T-helper 1 cell treated with Interleukin-12 subunit alpha and Interleukin-12 subunit beta and Interleukin-4 antibody, amounts not matched to agents 30 μg/mL and 1 μg/mL, for 36 hours (primary cell): ENCODE results near the gene ANKLE1.

Source experiments
- H3K27ac Mint-ChIP-seq: one replicate; pipeline ENCODE4 v1.8.0; 2021; ENCODE audit warnings: mild to moderate bottlenecking, mixed read lengths
- H3K27me3 Mint-ChIP-seq: one replicate; pipeline ENCODE4 v1.8.0; 2021; ENCODE audit warnings: low read depth, mixed read lengths
- H3K36me3 Mint-ChIP-seq: one replicate; pipeline ENCODE4 v1.8.0; 2021; ENCODE audit warnings: low read depth, mixed read lengths
- H3K4me1 Mint-ChIP-seq: one replicate; pipeline ENCODE4 v1.8.0; 2021; ENCODE audit warnings: low read depth, mixed read lengths
- H3K4me3 Mint-ChIP-seq: one replicate; pipeline ENCODE4 v1.8.0; 2021; ENCODE audit warnings: mild to moderate bottlenecking, moderate library complexity, mixed read lengths
- H3K9me3 Mint-ChIP-seq: one replicate; pipeline ENCODE4 v1.8.0; 2021; ENCODE audit warnings: mixed read lengths

Gene ANKLE1

DNA sequence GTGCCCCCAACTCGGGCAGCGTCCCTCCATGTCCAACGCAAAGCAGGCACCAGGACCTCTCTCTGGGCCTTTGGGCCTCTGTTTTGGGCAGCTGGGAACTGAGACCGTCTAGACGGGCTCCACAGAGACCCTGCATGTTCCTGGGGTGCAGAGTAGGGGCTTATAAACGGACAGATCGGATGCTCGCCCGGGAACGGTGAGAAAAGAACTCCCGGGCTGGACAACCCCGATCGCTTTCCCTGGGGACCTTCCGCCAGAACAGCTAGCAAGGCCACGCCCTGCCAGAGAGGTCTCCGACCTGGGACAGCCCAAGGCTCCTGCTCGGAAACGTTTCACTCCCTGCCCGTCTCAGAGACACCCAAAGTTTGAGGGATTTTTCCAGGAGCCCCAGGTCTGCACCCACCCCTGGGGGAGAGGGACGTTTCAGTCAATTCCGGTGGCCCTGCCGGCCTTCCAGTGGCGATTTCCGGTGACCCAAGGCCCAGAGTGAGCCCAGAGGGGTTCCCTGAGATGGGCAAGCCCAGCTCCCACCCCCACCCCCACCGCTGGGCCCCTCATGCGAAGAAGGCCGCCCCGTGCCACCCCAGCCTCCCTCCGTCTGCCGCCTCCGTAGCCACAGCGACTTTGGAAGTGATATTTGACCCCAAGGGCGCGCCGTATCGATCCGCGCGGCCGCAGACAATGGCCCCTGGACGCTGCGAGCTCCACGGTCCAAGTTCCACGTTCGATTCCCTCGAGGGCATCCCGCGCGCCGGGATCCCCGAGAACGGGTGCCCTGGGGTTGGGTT, 37.7 kb upstream of the ANKLE1 start:
- Mint-ChIP-seq H3K27ac (no peak overlapping the region), H3K4me1 (peaks cover 6% of the 10 kb centered on the region), H3K4me3 (peak overlapping the region; percentile 34), H3K36me3 (no peaks in the 10 kb centered on the region), H3K9me3 (no peaks in the 10 kb centered on the region), H3K27me3 (peaks cover 8% of the 10 kb centered on the region)

DNA sequence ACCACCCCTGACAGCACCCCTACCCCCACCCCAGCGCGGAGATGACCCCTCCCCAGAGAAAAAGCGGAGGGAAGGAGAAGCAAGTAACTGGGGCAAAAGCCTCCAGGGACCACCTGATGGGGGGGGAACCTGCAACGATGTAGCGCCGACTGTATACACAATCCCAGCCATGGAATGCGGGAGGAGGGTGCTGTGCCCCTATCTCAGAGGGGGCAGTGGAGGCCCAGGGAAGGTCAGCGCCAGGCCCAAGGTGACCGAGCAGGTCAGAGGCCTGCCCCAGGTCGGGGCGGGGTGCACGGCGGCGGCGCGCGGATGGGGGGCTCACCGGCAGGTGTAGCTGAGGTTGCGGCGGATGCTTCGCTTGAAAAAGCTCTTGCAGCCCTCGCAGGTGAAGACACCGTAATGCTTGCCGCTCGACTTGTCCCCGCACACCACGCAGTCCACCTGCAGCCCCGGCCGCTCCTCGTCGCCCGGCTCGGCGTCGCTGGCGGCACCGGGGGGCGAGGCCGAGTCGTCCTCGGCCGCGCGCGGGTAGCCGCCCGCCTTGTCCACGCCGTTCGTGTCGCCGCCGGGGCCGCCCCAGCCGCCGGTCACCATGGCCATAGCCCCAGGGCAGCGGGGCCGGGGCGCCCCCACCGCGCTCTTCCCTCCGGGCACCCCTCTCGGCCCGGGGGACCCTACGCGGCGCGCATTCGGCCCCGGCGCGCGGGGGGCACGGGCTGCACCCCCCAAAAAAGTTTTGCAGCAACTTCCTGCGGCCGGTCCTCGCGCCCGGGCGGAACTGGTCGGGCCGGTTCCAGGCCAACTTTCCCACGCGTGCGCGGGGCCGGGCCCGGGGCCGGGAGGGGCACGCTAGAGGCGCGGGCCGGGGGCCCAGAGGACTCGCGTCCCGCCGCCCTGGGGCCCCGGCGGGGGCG, 36.8 kb upstream of the ANKLE1 start:
- Mint-ChIP-seq H3K9me3 (no peaks in the 10 kb centered on the region), H3K4me3 (peak overlapping the region; percentile 34), H3K27me3 (peaks cover 8% of the 10 kb centered on the region), H3K4me1 (peaks cover 6% of the 10 kb centered on the region), H3K36me3 (no peaks in the 10 kb centered on the region), H3K27ac (no peak overlapping the region)

DNA sequence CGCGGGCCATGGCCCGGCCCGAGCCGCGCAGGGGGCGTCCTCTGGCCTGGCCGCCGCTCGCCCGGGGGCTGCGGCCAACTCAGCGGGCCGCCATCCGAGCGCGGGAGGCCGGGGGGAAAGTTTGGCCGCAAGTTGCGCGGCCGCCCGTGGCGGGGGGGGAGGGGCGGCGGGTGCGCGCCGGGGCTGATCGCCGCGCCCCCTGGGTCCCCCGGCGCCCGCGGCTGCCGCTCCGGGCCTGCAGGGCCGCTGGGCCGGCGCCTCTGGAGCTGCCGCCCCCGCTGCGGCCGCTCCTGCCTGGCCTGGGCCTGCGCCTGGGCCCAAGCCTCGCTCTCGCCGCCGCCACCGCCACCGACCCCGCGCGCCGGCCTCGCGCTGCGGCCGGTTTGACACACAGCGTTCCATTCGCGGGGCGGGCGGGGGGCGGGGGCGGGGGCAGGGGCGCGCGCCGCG, 36.1 kb upstream of the ANKLE1 start, which contains the start of gene NR2F6:
NR2F6 (minus strand) TSS at position 385 of the 450 bp plus-strand sequence. CDS start 699 bp downstream, outside the sequence.
- Mint-ChIP-seq H3K4me1 (peaks cover 6% of the 10 kb centered on the region), H3K27ac (peak within 1 kb of the TSS; percentile 52), H3K4me3 (peak within 1 kb of the TSS; percentile 86), H3K9me3 (no peaks in the 10 kb centered on the region), H3K36me3 (no peaks in the 10 kb centered on the region), H3K27me3 (peaks cover 8% of the 10 kb centered on the region)

- H3K36me3 Mint-ChIP-seq = no peaks in the 10 kb centered on the region
- H3K27me3 Mint-ChIP-seq = peaks cover 8% of the 10 kb centered on the region
- H3K9me3 Mint-ChIP-seq = no peaks in the 10 kb centered on the region
- no peak overlapping the region for H3K27ac Mint-ChIP-seq
- peak overlapping the region; percentile 60 for H3K4me3 Mint-ChIP-seq
- peaks cover 6% of the 10 kb centered on the region for H3K4me1 Mint-ChIP-seq
These were observed 34.8 kb upstream of the ANKLE1 start for GRCh38 chr19:17246681-17247425.

- Mint-ChIP-seq H3K27ac (no peak overlapping the region), H3K4me1 (peaks cover 6% of the 10 kb centered on the region)
These were observed 33.5 kb upstream of the ANKLE1 start for GRCh38 chr19:17248011-17248776.

GRCh38 chr19:17249887-17250548, 31.7 kb upstream of the ANKLE1 start:
- Mint-ChIP-seq H3K27ac (no peak overlapping the region), H3K4me1 (peaks cover 6% of the 10 kb centered on the region), H3K27me3 (peaks cover 8% of the 10 kb centered on the region), H3K9me3 (no peaks in the 10 kb centered on the region), H3K36me3 (no peaks in the 10 kb centered on the region), H3K4me3 (no peak overlapping the region)

More at GRCh38 chr19:17248011-17248776, 33.5 kb upstream of the ANKLE1 start:
- H3K4me3 Mint-ChIP-seq = no peak overlapping the region
- no peaks in the 10 kb centered on the region for H3K36me3 Mint-ChIP-seq
- peaks cover 8% of the 10 kb centered on the region for H3K27me3 Mint-ChIP-seq
- H3K9me3 Mint-ChIP-seq = no peaks in the 10 kb centered on the region

- Mint-ChIP-seq H3K27me3 (no peaks in the 10 kb centered on the region), H3K27ac (no peak overlapping the region), H3K4me1 (no peaks in the 10 kb centered on the region), H3K4me3 (no peak overlapping the region), H3K9me3 (no peaks in the 10 kb centered on the region), H3K36me3 (no peaks in the 10 kb centered on the region)
These were observed 27.1 kb upstream of the ANKLE1 start for GRCh38 chr19:17254636-17255035.

DNA sequence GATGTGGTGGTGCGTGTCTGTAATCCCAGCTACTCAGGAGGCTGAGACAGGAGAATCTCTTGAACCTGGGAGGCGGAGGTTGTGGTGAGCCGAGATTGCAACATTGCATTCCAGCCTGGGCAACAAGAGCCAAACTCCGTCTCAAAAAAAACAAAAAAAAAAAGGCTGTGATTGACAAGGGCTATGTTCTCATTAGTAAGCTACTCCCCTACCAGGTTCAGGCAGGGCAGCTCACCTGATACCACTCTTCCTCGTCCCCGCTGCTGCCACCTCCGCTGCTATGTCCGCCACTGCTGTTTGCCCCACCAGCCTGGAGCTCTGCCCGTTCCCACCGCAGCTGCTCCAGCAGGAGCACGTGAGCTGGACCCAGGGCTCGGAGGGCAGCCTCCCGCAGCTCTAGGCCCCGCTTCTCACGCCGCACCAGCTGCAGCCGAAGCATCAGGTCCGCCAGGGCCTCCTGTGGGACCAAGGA, 26.5 kb upstream of the ANKLE1 start:
- Mint-ChIP-seq H3K4me1 (no peaks in the 10 kb centered on the region), H3K27ac (no peak overlapping the region), H3K4me3 (no peak overlapping the region), H3K36me3 (no peaks in the 10 kb centered on the region), H3K9me3 (no peaks in the 10 kb centered on the region), H3K27me3 (no peaks in the 10 kb centered on the region)

DNA sequence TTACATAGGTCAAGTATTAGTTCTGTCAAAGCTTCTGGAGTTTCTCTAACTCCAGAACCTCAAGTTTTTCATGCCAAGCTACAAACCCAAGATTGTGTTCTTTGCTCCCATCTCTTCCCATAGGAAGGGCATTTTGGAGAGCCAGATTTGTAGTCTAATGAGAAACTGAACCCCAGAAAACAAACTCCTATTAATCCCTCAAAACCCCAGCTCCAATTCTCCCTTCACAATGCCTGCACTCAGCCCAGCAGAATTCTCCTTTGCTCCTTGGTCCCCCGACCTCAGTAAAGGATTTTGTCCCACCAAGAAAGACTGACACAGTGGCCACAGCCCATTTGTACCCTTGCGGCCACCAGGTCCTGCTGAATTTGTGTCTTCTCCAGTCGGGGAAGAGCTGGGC, 25.6 kb upstream of the ANKLE1 start:
- no peak overlapping the region for H3K4me3 Mint-ChIP-seq
- peaks cover 3% of the 10 kb centered on the region for H3K4me1 Mint-ChIP-seq
- H3K27me3 Mint-ChIP-seq = peaks cover 4% of the 10 kb centered on the region
- no peaks in the 10 kb centered on the region for H3K9me3 Mint-ChIP-seq
- H3K36me3 Mint-ChIP-seq = no peaks in the 10 kb centered on the region
- no peak overlapping the region for H3K27ac Mint-ChIP-seq

DNA sequence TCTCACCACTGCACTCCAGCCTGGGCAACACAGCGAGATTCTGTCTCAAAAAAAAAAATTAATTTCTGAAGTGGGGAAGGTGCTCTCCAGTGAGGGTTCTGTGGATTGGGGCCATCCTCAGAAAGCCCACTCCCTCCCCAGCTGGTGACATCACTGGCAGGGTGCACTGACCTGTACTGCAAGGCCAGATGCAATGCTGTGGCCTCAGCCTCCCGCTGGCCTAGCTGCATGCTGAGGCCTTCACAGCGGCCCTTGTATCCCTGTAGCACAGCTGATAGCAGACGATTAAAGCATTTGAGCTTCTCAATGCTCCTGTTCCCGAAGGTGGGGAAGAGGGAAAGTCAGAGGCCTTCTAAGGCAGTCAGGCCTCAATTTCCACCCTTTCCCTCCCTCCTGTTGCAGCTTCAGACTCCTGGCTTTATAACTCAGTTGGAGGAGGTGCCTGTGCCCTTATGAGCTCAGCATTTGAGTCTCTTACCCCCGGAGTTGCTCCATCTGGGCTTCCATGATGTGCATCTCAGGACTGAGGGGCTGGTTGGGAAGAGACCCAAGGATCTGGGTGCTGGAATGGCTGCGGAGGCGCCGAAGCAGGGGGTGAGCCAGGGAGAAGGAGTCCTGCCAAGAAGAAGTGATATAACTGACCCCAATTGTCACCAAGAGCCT, 22.5 kb upstream of the ANKLE1 start:
- Mint-ChIP-seq H3K4me1 (peaks cover 3% of the 10 kb centered on the region), H3K27me3 (peaks cover 4% of the 10 kb centered on the region), H3K9me3 (no peaks in the 10 kb centered on the region), H3K4me3 (no peak overlapping the region), H3K27ac (no peak overlapping the region), H3K36me3 (no peaks in the 10 kb centered on the region)

- no peaks in the 10 kb centered on the region for H3K9me3 Mint-ChIP-seq
- peaks cover 8% of the 10 kb centered on the region for H3K4me1 Mint-ChIP-seq
- H3K27me3 Mint-ChIP-seq = peaks cover 4% of the 10 kb centered on the region
- no peak overlapping the region for H3K27ac Mint-ChIP-seq
- H3K36me3 Mint-ChIP-seq = no peaks in the 10 kb centered on the region
- H3K4me3 Mint-ChIP-seq = no peak overlapping the region
These were observed 21.8 kb upstream of the ANKLE1 start for GRCh38 chr19:17259934-17260333.

GRCh38 chr19:17260842-17261325, 20.8 kb upstream of the ANKLE1 start:
- Mint-ChIP-seq H3K27ac (no peak overlapping the region), H3K9me3 (no peaks in the 10 kb centered on the region), H3K4me1 (peaks cover 8% of the 10 kb centered on the region), H3K4me3 (no peak overlapping the region), H3K36me3 (no peaks in the 10 kb centered on the region), H3K27me3 (peaks cover 4% of the 10 kb centered on the region)

DNA sequence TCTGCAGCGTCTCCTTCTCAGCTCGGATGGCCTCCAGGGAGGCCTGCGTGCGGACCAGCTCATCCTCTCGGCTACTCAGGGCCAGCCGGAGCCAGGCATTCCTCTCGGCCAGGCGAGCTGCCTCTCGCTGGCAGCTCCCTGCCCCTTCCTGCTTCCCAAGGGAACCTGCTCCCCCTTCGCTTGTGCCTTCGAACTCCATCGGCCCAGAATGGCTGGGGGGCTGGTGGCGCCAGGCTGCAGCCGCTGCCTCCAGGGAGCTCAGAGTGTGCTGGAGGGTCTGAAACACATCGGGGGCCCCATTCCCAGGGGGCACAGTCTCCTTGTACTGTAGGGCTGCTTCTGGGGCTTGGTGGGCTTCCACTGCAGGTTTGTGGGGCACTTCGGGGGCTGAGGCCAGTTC, 19.1 kb upstream of the ANKLE1 start:
- H3K27me3 Mint-ChIP-seq = peaks cover 4% of the 10 kb centered on the region
- peaks cover 14% of the 10 kb centered on the region for H3K4me1 Mint-ChIP-seq
- no peak overlapping the region for H3K4me3 Mint-ChIP-seq
- no peaks in the 10 kb centered on the region for H3K36me3 Mint-ChIP-seq
- no peak overlapping the region for H3K27ac Mint-ChIP-seq
- H3K9me3 Mint-ChIP-seq = no peaks in the 10 kb centered on the region
